NCI-H187 (cell line): ENCODE measurements around the gene ZNF778.
"Not testable (repeated sequence)": the region's sequence is repeated elsewhere in the genome, so short reads cannot be mapped to it uniquely, and the experiment has no call there.

Experiments used
- DNase-seq, 2 experiments: peaks; one replicate each; lab custom pipeline; 2025; lab: John Stamatoyannopoulos, UW

ZNF778 gene

GRCh38 chr16:89216315-89217137, 977 bp upstream of the ZNF778 start:
- peak in 1 of 2 experiments; percentile 15 for DNase-seq

- no peak for DNase-seq
Observed at GRCh38 chr16:89217138-89217387, 440 bp upstream of the ZNF778 start.

- no peak for DNase-seq
Observed at GRCh38 chr16:89219365-89219764, 1.9 kb downstream of the ZNF778 start.

GRCh38 chr16:89221604-89222003, 4.1 kb downstream of the ZNF778 start:
- no peak for DNase-seq

GRCh38 chr16:89222931-89223330, 5.4 kb downstream of the ZNF778 start:
- no peak for DNase-seq

- DNase-seq = no peak
Observed at GRCh38 chr16:89224665-89225064, 7.2 kb downstream of the ZNF778 start.

- no peak for DNase-seq
Observed at GRCh38 chr16:89230255-89230654, 12.8 kb downstream of the ZNF778 start.

- DNase-seq = no peak
Observed at GRCh38 chr16:89232107-89232506, 14.6 kb downstream of the ZNF778 start.

GRCh38 chr16:89233678-89234490, 16.4 kb downstream of the ZNF778 start:
- DNase-seq = no peak

- DNase-seq = no peak
Observed at GRCh38 chr16:89237733-89238132, 20.2 kb downstream of the ZNF778 start.

- peak in 1 of 2 experiments; percentile 7 for DNase-seq
Observed at GRCh38 chr16:89241187-89242007, 23.9 kb downstream of the ZNF778 start.

- no peak for DNase-seq
Observed at GRCh38 chr16:89242795-89243200, 25.3 kb downstream of the ZNF778 start.

GRCh38 chr16:89243664-89244063, 26.2 kb downstream of the ZNF778 start:
- DNase-seq = no peak

GRCh38 chr16:89244264-89244663, 26.8 kb downstream of the ZNF778 start:
- DNase-seq = not testable (repeated sequence)

- no peak for DNase-seq
Observed at GRCh38 chr16:89244754-89245153, 27.3 kb downstream of the ZNF778 start.

- DNase-seq = no peak
Observed at GRCh38 chr16:89246383-89246902, 28.9 kb downstream of the ZNF778 start.

- peak; percentile 23 to 37 for DNase-seq
Observed at GRCh38 chr16:89246903-89247733, 29.6 kb downstream of the ZNF778 start.

- DNase-seq = not testable (repeated sequence)
Observed at GRCh38 chr16:89247734-89248075, 30.2 kb downstream of the ZNF778 start.

GRCh38 chr16:89248196-89248982, 30.9 kb downstream of the ZNF778 start:
- DNase-seq = no peak

GRCh38 chr16:89253548-89254287, 36.2 kb downstream of the ZNF778 start:
- DNase-seq = no peak
